AG04450 (cell line): Measurements from ENCODE around the gene SH3GLB2. TPM values are rescaled to one million over a fixed set of nuclear protein-coding genes. Genes with fewer than 3 reads are reported as not detected.

ENCODE experiments used
- CTCF ChIA-PET: fragments of 300-600, 350-600 bp; formaldehyde crosslinking; extraction: SDS; loops from one replicate; lab custom pipeline; 2022; ENCODE audit warnings: antibody characterized with exemption, inconsistent platforms; lab: Charles Lee
- POLR2A ChIA-PET: fragments of 350-600 bp; formaldehyde crosslinking; extraction: SDS; loops from one replicate; lab custom pipeline; 2021; ENCODE audit warnings: antibody characterized with exemption, inconsistent platforms; lab: Yijun Ruan, JAX
- DNase-seq: peaks from one replicate; pipeline ENCODE4 v3.0.0-alpha.2; 2011; ENCODE audit warnings: low read depth, low spot score
- H3K27ac ChIP-seq: one replicate; pipeline ENCODE4 v1.5.1; 2012; ENCODE audit warnings: low read depth, low read length, control low read depth
- H3K27me3 ChIP-seq: one replicate; pipeline ENCODE4 v1.6.0; 2012; ENCODE audit warnings: low read length; ENCODE audit not compliant: control insufficient read depth, insufficient read depth
- H3K4me3 ChIP-seq: 2 replicates; pipeline ENCODE4 v1.5.1; 2011; ENCODE audit warnings: mild to moderate bottlenecking, low read depth, low read length, control low read depth
- H3K9me3 ChIP-seq: 2 replicates; pipeline ENCODE4 v1.5.1; 2012; ENCODE audit warnings: low read length; ENCODE audit not compliant: control insufficient read depth, insufficient read depth
- polyA plus RNA-seq: library from polyadenylated mRNA; depleted of rRNA; stranded (reverse); fragments of >200 nt; gene quantifications from 2 replicates; pipeline ENCODE4 v1.2.3, GENCODE V29; 2011
- TF ChIP-seq, protein P1 (sequence below): IDR thresholded peaks from 2 replicates; pipeline ENCODE4 v1.5.1; 2011; ENCODE audit warnings: low read depth, low read length, control low read depth, inconsistent platforms

SH3GLB2 gene
- polyA plus RNA-seq, 1 experiment: 29.3 TPM

- Histone ChIP-seq H3K27ac (no peak overlapping the region), H3K9me3 (no peaks in the 10 kb centered on the region; the same call in 1 of the 2 replicates), H3K4me3 (no peak overlapping the region), H3K27me3 (no peaks in the 10 kb centered on the region)
- ChIA-PET POLR2A (interaction anchor here (0.6 to 0.7 kb wide), 2 partner anchors 12 to 31 kb away, joined by 3 to 9 read pairs; no protein-coding TSS in a partner anchor), CTCF (interaction anchor here (0.8 kb wide), 1 partner anchor 19 kb away, joined by 3 read pairs; the partner anchor contains the start of gene SH3GLB2)
- DNase-seq: no peak
- TF ChIP-seq, protein P1, sequence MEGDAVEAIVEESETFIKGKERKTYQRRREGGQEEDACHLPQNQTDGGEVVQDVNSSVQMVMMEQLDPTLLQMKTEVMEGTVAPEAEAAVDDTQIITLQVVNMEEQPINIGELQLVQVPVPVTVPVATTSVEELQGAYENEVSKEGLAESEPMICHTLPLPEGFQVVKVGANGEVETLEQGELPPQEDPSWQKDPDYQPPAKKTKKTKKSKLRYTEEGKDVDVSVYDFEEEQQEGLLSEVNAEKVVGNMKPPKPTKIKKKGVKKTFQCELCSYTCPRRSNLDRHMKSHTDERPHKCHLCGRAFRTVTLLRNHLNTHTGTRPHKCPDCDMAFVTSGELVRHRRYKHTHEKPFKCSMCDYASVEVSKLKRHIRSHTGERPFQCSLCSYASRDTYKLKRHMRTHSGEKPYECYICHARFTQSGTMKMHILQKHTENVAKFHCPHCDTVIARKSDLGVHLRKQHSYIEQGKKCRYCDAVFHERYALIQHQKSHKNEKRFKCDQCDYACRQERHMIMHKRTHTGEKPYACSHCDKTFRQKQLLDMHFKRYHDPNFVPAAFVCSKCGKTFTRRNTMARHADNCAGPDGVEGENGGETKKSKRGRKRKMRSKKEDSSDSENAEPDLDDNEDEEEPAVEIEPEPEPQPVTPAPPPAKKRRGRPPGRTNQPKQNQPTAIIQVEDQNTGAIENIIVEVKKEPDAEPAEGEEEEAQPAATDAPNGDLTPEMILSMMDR: no peak
Observed at GRCh38 chr9:129008986-129009583, 19.0 kb downstream of the SH3GLB2 start.

GRCh38 chr9:129008469-129008965 is 19.6 kb downstream of the SH3GLB2 start:
- ChIA-PET POLR2A (interaction anchor here (0.6 to 0.7 kb wide), 2 partner anchors 12 to 30 kb away, joined by 3 to 9 read pairs; no protein-coding TSS in a partner anchor), CTCF (interaction anchor here (0.8 kb wide), 1 partner anchor 20 kb away, joined by 3 read pairs; the partner anchor contains the start of gene SH3GLB2)
- no peak for DNase-seq
- TF ChIP-seq, protein P1: no peak
- no peaks in the 10 kb centered on the region; the same call in 1 of the 2 replicates for H3K9me3 ChIP-seq
- H3K27ac ChIP-seq: no peak overlapping the region
- no peak overlapping the region for H3K4me3 ChIP-seq
- H3K27me3 ChIP-seq: no peaks in the 10 kb centered on the region

- POLR2A ChIA-PET: no interaction called here
- no peak overlapping the region for H3K4me3 ChIP-seq
- H3K27ac ChIP-seq: no peak overlapping the region
- TF ChIP-seq, protein P1: no peak
- no peak for DNase-seq
- H3K9me3 ChIP-seq: no peaks in the 10 kb centered on the region; the same call in 1 of the 2 replicates
- no peaks in the 10 kb centered on the region for H3K27me3 ChIP-seq
- CTCF ChIA-PET: interaction anchor here (0.8 to 1.9 kb wide), 4 partner anchors 10 to 57 kb away, joined by 3 to 14 read pairs (median 6); partner anchors contain the start of gene SH3GLB2
Observed at GRCh38 chr9:129007766-129008468, 20.2 kb downstream of the SH3GLB2 start.

DNA sequence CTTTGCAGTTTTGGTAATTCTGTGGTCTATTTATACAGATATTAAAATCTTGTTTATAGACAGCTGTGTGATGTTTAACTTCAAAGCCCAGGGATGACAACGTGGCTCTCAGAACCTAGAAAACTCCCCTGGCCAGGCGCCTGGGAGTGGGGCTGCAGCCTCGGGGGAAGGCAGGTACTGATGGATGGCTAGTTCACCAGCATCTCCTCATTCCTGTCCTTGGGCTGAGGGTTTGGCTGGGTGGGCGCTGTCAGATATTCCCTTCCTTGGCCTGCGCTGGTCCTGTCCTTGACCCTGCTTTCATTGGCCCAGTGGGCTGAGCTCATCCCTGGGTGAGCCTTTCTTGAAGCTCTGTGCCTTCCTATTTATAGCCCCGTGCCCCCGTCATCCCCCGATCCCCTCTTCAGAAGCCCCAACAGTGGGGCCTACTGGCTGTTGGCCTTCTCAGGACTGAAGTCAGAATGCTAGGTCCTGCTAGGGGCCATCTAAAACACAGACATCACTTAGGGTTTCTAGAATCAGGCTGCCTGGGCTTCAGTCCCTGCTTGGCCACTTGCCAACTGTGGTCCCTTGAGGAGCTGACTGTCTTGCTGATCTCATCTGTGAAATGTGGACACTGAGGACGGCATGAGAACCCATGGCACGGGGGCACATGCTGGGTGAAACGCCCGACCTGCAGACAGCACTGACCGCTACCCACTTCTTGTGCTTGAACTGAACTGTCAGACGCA is 20.9 kb downstream of the SH3GLB2 start:
- no peaks in the 10 kb centered on the region; the same call in 1 of the 2 replicates for H3K9me3 ChIP-seq
- TF ChIP-seq, protein P1: no peak
- H3K27ac ChIP-seq: peak overlapping the region; percentile 52
- H3K4me3 ChIP-seq: no peak overlapping the region
- no peaks in the 10 kb centered on the region for H3K27me3 ChIP-seq
- DNase-seq: no peak
- ChIA-PET POLR2A (interaction anchor here (0.7 kb wide), 1 partner anchor 59 kb away, joined by 3 read pairs; no protein-coding TSS in a partner anchor), CTCF (interaction anchor here (0.5 to 1.9 kb wide), 7 partner anchors 8 to 57 kb away, joined by 3 to 14 read pairs (median 4); partner anchors contain the start of gene SH3GLB2)
